PC-9 (cell line): ENCODE data around the gene ADAM19. TPM values are rescaled to one million over a fixed set of nuclear protein-coding genes. Genes with fewer than 3 reads are reported as not detected.

ENCODE experiments used
- BruUV-seq: library from RNA; stranded (reverse); fragments of 400-500 nt; replicated peaks from 2 replicates; lab custom pipeline; 2021; lab: Mats Ljungman, UMichigan
- CTCF ChIA-PET: fragments of 300-600 bp; sonication (Branson Sonifier 250); formaldehyde crosslinking; loops from one replicate; lab custom pipeline; 2022; ENCODE audit warnings: antibody characterized with exemption; lab: Charles Lee
- POLR2A ChIA-PET: fragments of 300-600 bp; sonication (Branson Sonifier 250); formaldehyde crosslinking; loops from one replicate; lab custom pipeline; 2022; ENCODE audit warnings: antibody characterized with exemption; ENCODE audit not compliant: unreplicated experiment; lab: Charles Lee
- DNase-seq, 2 experiments: peaks; one replicate each; pipeline versions ENCODE4 v3.0.0 to v3.0.0-alpha.2; 2015 to 2022; ENCODE audit warnings: mixed read lengths in 1 of 2
- H2AFZ ChIP-seq: fragments of 200-600 bp; sonication (generic); 2 replicates; pipeline ENCODE4 v1.8.1; 2017; ENCODE audit warnings: antibody characterized with exemption
- H3F3A ChIP-seq: fragments of 200-600 bp; sonication (generic); 2 replicates; pipeline ENCODE4 v1.8.1; 2017; ENCODE audit warnings: antibody characterized with exemption, mild to moderate bottlenecking, low read depth; ENCODE audit not compliant: insufficient read depth
- H3K27ac ChIP-seq: fragments of 200-600 bp; sonication (generic); 2 replicates; pipeline ENCODE4 v1.6.1; 2016; ENCODE audit warnings: mixed run types
- H3K27me3 ChIP-seq: fragments of 200-600 bp; sonication (generic); 2 replicates; pipeline ENCODE4 v1.6.1; 2016; ENCODE audit warnings: low read depth, mixed run types; ENCODE audit not compliant: insufficient read depth
- H3K36me3 ChIP-seq: fragments of 200-600 bp; sonication (generic); 2 replicates; pipeline ENCODE4 v1.6.1; 2016; ENCODE audit warnings: low read depth, mixed run types
- H3K4me1 ChIP-seq: fragments of 200-600 bp; sonication (generic); replicated peaks from 2 replicates; pipeline ENCODE4 v1.6.1; 2016; ENCODE audit warnings: mixed run types; ENCODE audit not compliant: insufficient read depth
- H3K4me2 ChIP-seq: fragments of 200-600 bp; sonication (generic); 2 replicates; pipeline ENCODE4 v1.6.1; 2017; ENCODE audit warnings: mixed run types
- H3K4me3 ChIP-seq: fragments of 200-600 bp; sonication (generic); 2 replicates; pipeline ENCODE4 v1.6.1; 2016; ENCODE audit warnings: mixed run types
- H3K79me2 ChIP-seq: fragments of 200-600 bp; sonication (generic); 2 replicates; pipeline ENCODE4 v1.6.1; 2017; ENCODE audit warnings: low read depth, mixed run types
- H3K9me2 ChIP-seq: fragments of 200-600 bp; sonication (generic); 2 replicates; pipeline ENCODE4 v1.8.1; 2017; ENCODE audit warnings: mild to moderate bottlenecking; ENCODE audit not compliant: insufficient read depth
- H3K9me3 ChIP-seq: fragments of 200-600 bp; sonication (generic); 2 replicates; pipeline ENCODE4 v1.8.1; 2016; ENCODE audit warnings: low read depth; ENCODE audit not compliant: insufficient read depth
- H4K20me1 ChIP-seq: fragments of 200-600 bp; sonication (generic); 2 replicates; pipeline ENCODE4 v1.8.1; 2017; ENCODE audit not compliant: insufficient read depth
- EZH2 ChIP-seq: fragments of 200-600 bp; sonication (generic); IDR thresholded peaks from 2 replicates; pipeline ENCODE4 v1.8.0; 2017; ENCODE audit warnings: antibody characterized with exemption, low read depth
- intact Hi-C: fragments of 100-400 bp; cut with micrococcal nuclease; formaldehyde crosslinking; loops from one replicate; pipeline ENCODE4 v1.10.0; 2022; ENCODE audit not compliant: unreplicated experiment
- total RNA-seq: library from RNA; stranded (reverse); gene quantifications from 2 replicates; pipeline ENCODE4 v1.2.3, GENCODE V29; 2021
- TF ChIP-seq, protein P1 (sequence below): fragments of 200-600 bp; sonication (generic); conservative IDR thresholded peaks from 2 replicates; pipeline ENCODE4 v1.6.1; 2017; ENCODE audit warnings: mixed run types, antibody characterized with exemption, mild to moderate bottlenecking, moderate library complexity

The ADAM19 gene
- total RNA-seq, 1 experiment from 2014 or later, result 7.6 TPM

DNA sequence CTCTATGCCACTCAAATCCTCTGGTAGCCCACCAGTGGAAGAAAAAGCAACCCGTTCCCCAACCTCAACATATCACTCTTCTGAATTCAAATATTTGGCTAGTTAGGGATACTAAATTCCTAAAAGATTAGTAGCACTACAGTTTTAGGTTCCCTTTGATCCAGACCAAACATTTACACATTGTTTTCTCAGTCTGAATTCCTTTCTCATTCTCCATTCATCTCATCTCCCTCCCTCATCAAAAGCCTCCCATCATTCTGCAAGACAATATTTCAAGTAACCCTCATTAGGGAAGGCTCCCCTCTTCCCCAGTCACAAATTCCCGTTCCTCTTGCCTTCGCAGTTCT lies 26.3 kb downstream of the ADAM19 start:
- TF ChIP-seq EZH2, result no peak
- TF ChIP-seq, protein P1, sequence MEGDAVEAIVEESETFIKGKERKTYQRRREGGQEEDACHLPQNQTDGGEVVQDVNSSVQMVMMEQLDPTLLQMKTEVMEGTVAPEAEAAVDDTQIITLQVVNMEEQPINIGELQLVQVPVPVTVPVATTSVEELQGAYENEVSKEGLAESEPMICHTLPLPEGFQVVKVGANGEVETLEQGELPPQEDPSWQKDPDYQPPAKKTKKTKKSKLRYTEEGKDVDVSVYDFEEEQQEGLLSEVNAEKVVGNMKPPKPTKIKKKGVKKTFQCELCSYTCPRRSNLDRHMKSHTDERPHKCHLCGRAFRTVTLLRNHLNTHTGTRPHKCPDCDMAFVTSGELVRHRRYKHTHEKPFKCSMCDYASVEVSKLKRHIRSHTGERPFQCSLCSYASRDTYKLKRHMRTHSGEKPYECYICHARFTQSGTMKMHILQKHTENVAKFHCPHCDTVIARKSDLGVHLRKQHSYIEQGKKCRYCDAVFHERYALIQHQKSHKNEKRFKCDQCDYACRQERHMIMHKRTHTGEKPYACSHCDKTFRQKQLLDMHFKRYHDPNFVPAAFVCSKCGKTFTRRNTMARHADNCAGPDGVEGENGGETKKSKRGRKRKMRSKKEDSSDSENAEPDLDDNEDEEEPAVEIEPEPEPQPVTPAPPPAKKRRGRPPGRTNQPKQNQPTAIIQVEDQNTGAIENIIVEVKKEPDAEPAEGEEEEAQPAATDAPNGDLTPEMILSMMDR, result no peak
- DNase-seq, result peak in 1 of 2 experiments; percentile 73
- H3K4me1 ChIP-seq, result peaks cover 43% of the 10 kb centered on the region
- H3K4me3 ChIP-seq, result peak overlapping the region; percentile 19; the same call in 1 of the 2 replicates
- H2AFZ ChIP-seq, result no peak overlapping the region
- ChIA-PET CTCF (no interaction called here), POLR2A (no interaction called here)
- peaks cover 41% of the 10 kb centered on the region for H3K79me2 ChIP-seq
- H4K20me1 ChIP-seq, result no peaks in the 10 kb centered on the region
- no peaks in the 10 kb centered on the region for H3K27me3 ChIP-seq
- H3K36me3 ChIP-seq, result no peaks in the 10 kb centered on the region
- peak overlapping the region; percentile 66 for H3K4me2 ChIP-seq
- no peaks in the 10 kb centered on the region for H3K9me2 ChIP-seq
- BruUV-seq, result no TSS peak
- no peaks in the 10 kb centered on the region for H3K9me3 ChIP-seq
- intact Hi-C loops, result no loop called here
- peaks cover 32% of the 10 kb centered on the region for H3F3A ChIP-seq
- peak overlapping the region; percentile 85 for H3K27ac ChIP-seq

DNA sequence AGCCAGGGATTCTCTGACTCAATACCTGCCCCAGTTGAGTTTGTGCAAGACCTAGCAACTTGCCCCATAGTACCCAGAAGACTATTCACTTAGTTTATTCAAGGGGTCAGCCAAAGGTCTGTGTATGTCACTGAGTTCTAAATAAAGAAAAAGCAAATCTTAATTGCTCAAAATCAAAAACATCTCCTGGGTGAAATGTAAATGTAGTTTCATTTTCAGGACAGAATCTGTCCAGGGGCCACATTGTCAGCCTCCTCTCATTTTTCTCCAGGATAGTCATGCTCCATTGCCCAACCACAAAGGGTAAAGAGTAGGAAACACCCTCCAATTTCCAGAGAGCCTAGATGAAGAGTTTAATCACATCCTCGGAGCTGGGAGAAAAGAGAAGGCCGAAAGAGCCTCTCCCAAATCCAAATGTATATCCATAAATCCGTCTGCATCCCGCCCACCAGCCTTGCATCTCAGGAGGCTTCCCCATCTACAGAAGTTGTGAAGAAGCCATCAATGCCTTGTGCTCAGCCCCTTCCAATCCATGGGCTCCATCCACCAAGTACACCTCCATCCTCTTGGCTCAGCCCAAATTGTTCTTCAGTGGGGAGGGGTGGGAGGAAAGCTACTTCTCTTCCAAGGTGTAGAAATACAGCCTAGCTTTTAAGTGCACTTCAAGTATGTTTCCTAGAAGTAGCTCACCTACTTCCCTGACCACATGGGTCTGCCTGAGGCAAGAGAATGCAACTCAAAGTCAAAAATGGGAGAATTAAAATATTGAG lies 26.9 kb downstream of the ADAM19 start:
- peaks cover 29% of the 10 kb centered on the region for H3F3A ChIP-seq
- H3K4me2 ChIP-seq, result peak overlapping the region; percentile 66
- peaks cover 41% of the 10 kb centered on the region for H3K79me2 ChIP-seq
- no TSS peak for BruUV-seq
- intact Hi-C loops, result no loop called here
- H3K4me3 ChIP-seq, result peak overlapping the region; percentile 19; the same call in 1 of the 2 replicates
- TF ChIP-seq EZH2, result no peak
- TF ChIP-seq, protein P1, result no peak
- no peaks in the 10 kb centered on the region for H3K9me2 ChIP-seq
- no peaks in the 10 kb centered on the region for H3K9me3 ChIP-seq
- H3K27ac ChIP-seq, result peak overlapping the region; percentile 85
- no peak overlapping the region for H2AFZ ChIP-seq
- ChIA-PET POLR2A (no interaction called here), CTCF (interaction anchor here (0.6 kb wide), 1 partner anchor 20 kb away, joined by 5 read pairs; no protein-coding TSS in a partner anchor)
- DNase-seq, result peak; percentile 24 to 87
- H4K20me1 ChIP-seq, result no peaks in the 10 kb centered on the region
- peaks cover 37% of the 10 kb centered on the region for H3K4me1 ChIP-seq
- no peaks in the 10 kb centered on the region for H3K36me3 ChIP-seq
- no peaks in the 10 kb centered on the region for H3K27me3 ChIP-seq

DNA sequence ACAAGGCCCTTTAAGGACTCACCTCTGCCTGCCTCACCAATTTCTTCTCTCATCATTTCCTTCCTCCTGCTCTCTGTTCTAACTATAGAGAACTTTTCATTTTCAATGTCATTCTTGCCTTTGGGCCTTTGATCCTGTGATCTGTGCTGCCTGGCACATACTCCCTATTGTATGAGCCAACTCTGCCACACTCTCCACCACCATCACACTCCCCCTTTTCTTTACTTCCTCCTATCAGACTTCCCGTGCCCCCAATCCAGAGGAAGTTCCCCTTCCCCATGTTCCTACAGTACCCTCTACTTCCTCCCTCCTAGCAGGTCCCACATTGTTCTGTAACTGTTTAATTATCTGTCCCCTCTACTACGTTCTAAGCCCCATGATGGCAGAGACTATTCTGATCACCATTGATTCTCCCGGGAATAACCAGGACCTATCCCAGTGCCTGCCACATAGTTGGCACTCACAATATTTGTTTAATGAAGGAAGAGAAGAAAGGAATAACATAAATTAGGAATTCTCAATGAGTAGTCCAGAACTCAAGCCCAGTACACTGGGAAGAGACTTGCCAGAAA lies 27.5 kb downstream of the ADAM19 start:
- Histone ChIP-seq H3K9me2 (no peaks in the 10 kb centered on the region), H3K27ac (peak overlapping the region; percentile 85), H3K9me3 (no peaks in the 10 kb centered on the region), H2AFZ (no peak overlapping the region), H3K27me3 (no peaks in the 10 kb centered on the region), H3K4me3 (no peak overlapping the region), H3K79me2 (peaks cover 41% of the 10 kb centered on the region), H3K36me3 (no peaks in the 10 kb centered on the region), H3F3A (peaks cover 29% of the 10 kb centered on the region), H3K4me1 (peaks cover 36% of the 10 kb centered on the region), H3K4me2 (peak overlapping the region; percentile 66), H4K20me1 (no peaks in the 10 kb centered on the region)
- CTCF ChIA-PET, result interaction anchor here (0.6 kb wide), 1 partner anchor 21 kb away, joined by 5 read pairs; no protein-coding TSS in a partner anchor
- POLR2A ChIA-PET, result no interaction called here
- intact Hi-C loops, result no loop called here
- BruUV-seq, result no TSS peak
- DNase-seq, result no peak
- TF ChIP-seq EZH2, result no peak
- TF ChIP-seq, protein P1, result no peak
